A549 (cell line): ENCODE measurements around the gene RALGAPA1.
"Not testable (repeated sequence)": the region's sequence is repeated elsewhere in the genome, so short reads cannot be mapped to it uniquely, and the experiment has no call there.

Experiments
- POLR2AphosphoS2 ChIP-seq: conservative IDR thresholded peaks from 2 replicates; pipeline ENCODE4 v1.6.1; 2012; ENCODE audit warnings: low read length, improper control_type of control experiment, inconsistent platforms
- TF ChIP-seq, protein P1 (sequence below): fragments of 200-600 bp; sonication (generic); IDR thresholded peaks from 2 replicates; pipeline ENCODE4 v1.6.1; 2016; ENCODE audit warnings: antibody characterized with exemption, mild to moderate bottlenecking, moderate library complexity

DNA sequence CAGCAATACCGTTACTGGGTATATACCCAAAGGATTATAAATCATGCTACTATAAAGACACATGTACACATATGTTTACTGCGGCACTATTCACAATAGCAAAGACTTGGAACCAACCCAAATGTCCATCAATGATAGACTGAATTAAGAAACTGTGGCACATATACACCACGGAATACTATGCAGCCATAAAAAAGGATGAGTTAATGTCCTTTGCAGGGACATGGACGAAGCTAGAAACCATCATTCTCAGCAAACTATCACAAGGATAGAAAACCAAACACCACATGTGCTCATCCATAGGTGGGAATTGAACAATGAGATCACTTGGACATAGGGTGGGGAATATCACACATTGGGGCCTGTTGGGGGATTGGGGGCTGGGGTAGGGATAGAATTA is 187.1 kb downstream of the RALGAPA1 start:
- TF ChIP-seq POLR2AphosphoS2: not testable (repeated sequence)
- TF ChIP-seq, protein P1, sequence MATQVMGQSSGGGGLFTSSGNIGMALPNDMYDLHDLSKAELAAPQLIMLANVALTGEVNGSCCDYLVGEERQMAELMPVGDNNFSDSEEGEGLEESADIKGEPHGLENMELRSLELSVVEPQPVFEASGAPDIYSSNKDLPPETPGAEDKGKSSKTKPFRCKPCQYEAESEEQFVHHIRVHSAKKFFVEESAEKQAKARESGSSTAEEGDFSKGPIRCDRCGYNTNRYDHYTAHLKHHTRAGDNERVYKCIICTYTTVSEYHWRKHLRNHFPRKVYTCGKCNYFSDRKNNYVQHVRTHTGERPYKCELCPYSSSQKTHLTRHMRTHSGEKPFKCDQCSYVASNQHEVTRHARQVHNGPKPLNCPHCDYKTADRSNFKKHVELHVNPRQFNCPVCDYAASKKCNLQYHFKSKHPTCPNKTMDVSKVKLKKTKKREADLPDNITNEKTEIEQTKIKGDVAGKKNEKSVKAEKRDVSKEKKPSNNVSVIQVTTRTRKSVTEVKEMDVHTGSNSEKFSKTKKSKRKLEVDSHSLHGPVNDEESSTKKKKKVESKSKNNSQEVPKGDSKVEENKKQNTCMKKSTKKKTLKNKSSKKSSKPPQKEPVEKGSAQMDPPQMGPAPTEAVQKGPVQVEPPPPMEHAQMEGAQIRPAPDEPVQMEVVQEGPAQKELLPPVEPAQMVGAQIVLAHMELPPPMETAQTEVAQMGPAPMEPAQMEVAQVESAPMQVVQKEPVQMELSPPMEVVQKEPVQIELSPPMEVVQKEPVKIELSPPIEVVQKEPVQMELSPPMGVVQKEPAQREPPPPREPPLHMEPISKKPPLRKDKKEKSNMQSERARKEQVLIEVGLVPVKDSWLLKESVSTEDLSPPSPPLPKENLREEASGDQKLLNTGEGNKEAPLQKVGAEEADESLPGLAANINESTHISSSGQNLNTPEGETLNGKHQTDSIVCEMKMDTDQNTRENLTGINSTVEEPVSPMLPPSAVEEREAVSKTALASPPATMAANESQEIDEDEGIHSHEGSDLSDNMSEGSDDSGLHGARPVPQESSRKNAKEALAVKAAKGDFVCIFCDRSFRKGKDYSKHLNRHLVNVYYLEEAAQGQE: not testable (repeated sequence)
